SK-N-SH (cell line): ENCODE results near the gene TMEM69.

ENCODE experiments used
- CHD2 ChIP-seq: fragments of 150-350 bp; IDR thresholded peaks from 2 replicates; pipeline ENCODE4 v1.6.1; 2018; ENCODE audit warnings: low read length; ENCODE audit not compliant: partially characterized antibody
- CTCF ChIP-seq: fragments of 200-600 bp; sonication (generic); IDR thresholded peaks from 2 replicates; pipeline ENCODE4 v1.6.1; 2017; ENCODE audit warnings: antibody characterized with exemption, mild to moderate bottlenecking, moderate library complexity
- EP300 ChIP-seq, 2 experiments: IDR thresholded peaks; 2 replicates each; pipeline versions ENCODE4 v1.4.0 to v1.6.1; 2012; ENCODE audit warnings: borderline replicate concordance in 1 of 2, low read depth in 1 of 2, low read length in 1 of 2
- EZH2phosphoT487 ChIP-seq: fragments of 200-600 bp; sonication (generic); IDR thresholded peaks from 2 replicates; pipeline ENCODE4 v1.6.1; 2017; ENCODE audit warnings: low read depth, mixed run types, mild to moderate bottlenecking, antibody characterized with exemption, moderate library complexity, borderline replicate concordance
- MXI1 ChIP-seq: IDR thresholded peaks from 2 replicates; pipeline ENCODE4 v1.6.1; 2012; ENCODE audit warnings: mild to moderate bottlenecking, low read depth, low read length, improper control_type of control experiment
- RAD21 ChIP-seq: IDR thresholded peaks from 2 replicates; pipeline ENCODE4 v1.6.1; 2012; ENCODE audit warnings: mild to moderate bottlenecking, low read length
- RXRA ChIP-seq: IDR thresholded peaks from 2 replicates; pipeline ENCODE4 v1.4.0; 2012; ENCODE audit warnings: low read depth, mild to moderate bottlenecking, borderline replicate concordance
- SIN3A ChIP-seq: IDR thresholded peaks from 2 replicates; pipeline ENCODE4 v1.6.1; 2012; ENCODE audit warnings: low read depth, mild to moderate bottlenecking, low read length, moderate library complexity, borderline replicate concordance
- SMC3 ChIP-seq: IDR thresholded peaks from 2 replicates; pipeline ENCODE4 v1.6.1; 2012; ENCODE audit warnings: low read depth, low read length, improper control_type of control experiment
- TAF1 ChIP-seq: IDR thresholded peaks from 2 replicates; pipeline ENCODE4 v1.6.1; 2012; ENCODE audit warnings: low read depth, mild to moderate bottlenecking, low read length, moderate library complexity, borderline replicate concordance
- TEAD4 ChIP-seq: IDR thresholded peaks from 2 replicates; pipeline ENCODE4 v1.4.0; 2012; ENCODE audit warnings: mild to moderate bottlenecking, borderline replicate concordance; ENCODE audit not compliant: insufficient read depth
- ZBTB33 ChIP-seq: IDR thresholded peaks from 2 replicates; pipeline ENCODE4 v1.4.0; 2012; ENCODE audit warnings: low read depth, borderline replicate concordance

GRCh38 chr1:45666836-45667235 is 21.1 kb upstream of the TMEM69 start:
- TF ChIP-seq CTCF (no peak), RXRA (no peak), EZH2phosphoT487 (no peak), MXI1 (no peak), ZBTB33 (no peak), RAD21 (no peak), EP300 (IDR thresholded peaks at IDR 0.05; ENCODE audit: borderline replicate concordance in 1 of 2, low read depth in 1 of 2, low read length in 1 of 2) (no peak), SIN3A (no peak), CHD2 (no peak), TAF1 (no peak), TEAD4 (no peak), SMC3 (no peak)
